Neuronal stem cell (in vitro differentiated cells): ENCODE data around the gene KIF22.

Source experiments
- DNase-seq: peaks from one replicate; pipeline ENCODE4 v3.0.0-alpha.2; 2013; ENCODE audit warnings: low spot score
- H2AFZ ChIP-seq: one replicate; pipeline ENCODE4 v1.6.1; 2013; ENCODE audit warnings: mild to moderate bottlenecking, low read length, inconsistent platforms
- H2AK5ac ChIP-seq: 2 replicates; pipeline ENCODE4 v1.6.1; 2013; ENCODE audit warnings: low read depth, mild to moderate bottlenecking, inconsistent platforms, low read length, moderate library complexity, mixed read lengths
- H2BK120ac ChIP-seq: 2 replicates; pipeline ENCODE4 v1.6.1; 2013; ENCODE audit warnings: low read depth, mild to moderate bottlenecking, inconsistent platforms, low read length, moderate library complexity, mixed read lengths
- H2BK12ac ChIP-seq: one replicate; pipeline ENCODE4 v1.6.1; 2013; ENCODE audit warnings: low read length, inconsistent platforms
- H2BK15ac ChIP-seq: 2 replicates; pipeline ENCODE4 v1.6.1; 2013; ENCODE audit warnings: mild to moderate bottlenecking, low read length, inconsistent platforms, mixed read lengths
- H2BK5ac ChIP-seq: one replicate; pipeline ENCODE4 v1.6.1; 2013; ENCODE audit warnings: inconsistent platforms, mild to moderate bottlenecking, low read length, moderate library complexity
- H3K14ac ChIP-seq: one replicate; pipeline ENCODE4 v1.6.1; 2013; ENCODE audit warnings: low read length, inconsistent platforms
- H3K18ac ChIP-seq: 2 replicates; pipeline ENCODE4 v1.6.1; 2013; ENCODE audit warnings: low read length, inconsistent platforms
- H3K23ac ChIP-seq: 2 replicates; pipeline ENCODE4 v1.6.1; 2013; ENCODE audit warnings: low read depth, mild to moderate bottlenecking, mixed read lengths, low read length, inconsistent platforms; ENCODE audit not compliant: poor library complexity
- H3K27ac ChIP-seq: replicated peaks from 3 replicates; pipeline ENCODE4 v1.5.1; 2013; ENCODE audit warnings: low read length, inconsistent platforms
- H3K27me3 ChIP-seq, 3 experiments: 2 replicates each; pipeline ENCODE4 v1.6.1; 2013; ENCODE audit warnings: low read length in 3 of 3, mild to moderate bottlenecking in 2 of 3, inconsistent platforms in 1 of 3, low read depth in 1 of 3, mixed read lengths in 1 of 3, moderate library complexity in 1 of 3; ENCODE audit not compliant: control insufficient read depth in 3 of 3, insufficient read depth in 3 of 3
- H3K36me3 ChIP-seq, 2 donors: replicated peaks in 1 of 2; 2 replicates each; pipeline ENCODE4 v1.6.1; 2013; ENCODE audit warnings: low read length in 2 of 2; ENCODE audit not compliant: control insufficient read depth in 2 of 2, insufficient read depth in 2 of 2
- H3K4ac ChIP-seq: 2 replicates; pipeline ENCODE4 v1.6.1; 2013; ENCODE audit warnings: inconsistent platforms, mild to moderate bottlenecking, low read length, moderate library complexity
- H3K4me1 ChIP-seq, 2 donors: 1 replicate in 1 of 2; 2 replicates in 1 of 2; pipeline ENCODE4 v1.6.1; 2013; ENCODE audit warnings: low read length in 2 of 2, low read depth in 1 of 2; ENCODE audit not compliant: control insufficient read depth in 2 of 2, insufficient read depth in 1 of 2
- H3K4me2 ChIP-seq: one replicate; pipeline ENCODE4 v1.6.1; 2013; ENCODE audit warnings: mild to moderate bottlenecking, low read length, inconsistent platforms; ENCODE audit not compliant: insufficient read depth, poor library complexity, severe bottlenecking
- H3K4me3 ChIP-seq, 2 donors: 2 replicates each; pipeline ENCODE4 v1.5.1; 2013; ENCODE audit warnings: low read length in 2 of 2, mild to moderate bottlenecking in 2 of 2, inconsistent platforms in 1 of 2, moderate library complexity in 1 of 2
- H3K79me1 ChIP-seq: one replicate; pipeline ENCODE4 v1.6.1; 2013; ENCODE audit warnings: low read depth, mild to moderate bottlenecking, inconsistent platforms, low read length, moderate library complexity
- H3K9ac ChIP-seq: one replicate; pipeline ENCODE4 v1.6.1; 2013; ENCODE audit warnings: mild to moderate bottlenecking, low read depth, low read length, inconsistent platforms; ENCODE audit not compliant: poor library complexity
- H3K9me3 ChIP-seq, 2 donors: replicated peaks in 1 of 2; 2 replicates each; pipeline versions ENCODE3 to v1.6.1; 2013; ENCODE audit warnings: low read length in 2 of 2, mild to moderate bottlenecking in 2 of 2, inconsistent platforms in 1 of 2, low read depth in 1 of 2, mixed read lengths in 1 of 2, moderate library complexity in 1 of 2; ENCODE audit not compliant: control insufficient read depth in 2 of 2, insufficient read depth in 1 of 2
- H4K8ac ChIP-seq: one replicate; pipeline ENCODE4 v1.6.1; 2013; ENCODE audit warnings: low read depth, mild to moderate bottlenecking, inconsistent platforms, low read length, moderate library complexity
- H4K91ac ChIP-seq: one replicate; pipeline ENCODE4 v1.6.1; 2013; ENCODE audit warnings: low read length, low read depth, mild to moderate bottlenecking, inconsistent platforms; ENCODE audit not compliant: poor library complexity
- WGBS, 2 donors: extraction: QIAGEN DNeasy Blood & Tissue Kit; methylation state at CpG; one replicate each; pipeline ENCODE4 v1.1.7; 2013; ENCODE audit warnings: missing lambda C conversion rate in 2 of 2, mixed read lengths in 1 of 2; ENCODE audit not compliant: insufficient read length in 2 of 2, insufficient replicate concordance in 1 of 2; ENCODE audit errors: extremely low coverage in 2 of 2; 5-methylcytosine and 5-hydroxymethylcytosine counted together

Gene KIF22

DNA sequence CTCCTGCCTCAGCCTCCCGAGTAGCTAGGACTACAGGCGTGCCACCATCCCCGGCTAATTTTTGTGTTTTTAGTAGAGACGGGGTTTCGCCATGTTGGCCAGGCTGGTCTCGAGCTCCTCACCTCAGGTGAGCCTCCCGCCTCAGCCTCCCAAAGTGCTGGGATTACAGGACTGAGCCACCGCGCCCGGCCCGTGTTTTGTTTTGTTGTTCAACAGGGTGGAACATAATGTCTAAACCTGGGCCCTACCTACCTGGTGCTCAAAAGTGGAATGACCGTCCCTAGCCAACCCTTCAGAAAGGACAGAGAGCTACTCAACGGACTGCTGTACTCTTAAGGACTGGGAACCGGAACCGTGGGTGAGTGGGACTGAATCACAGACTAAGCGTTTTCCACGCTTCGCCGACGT is 772 bp upstream of the KIF22 start:
- peak overlapping the region; percentile 77 for H3K4ac ChIP-seq
- H2BK120ac ChIP-seq: peak overlapping the region; percentile 2
- H3K18ac ChIP-seq: peak overlapping the region; percentile 97
- peak overlapping the region; percentile 60 for H4K91ac ChIP-seq
- H3K79me1 ChIP-seq: peaks cover 4% of the 10 kb centered on the region
- H3K14ac ChIP-seq: peak overlapping the region; percentile 40
- H3K27ac ChIP-seq: peak overlapping the region; percentile 91
- H2BK12ac ChIP-seq: peak overlapping the region; percentile 63
- peak overlapping the region; percentile 75 to 77 for H3K4me3 ChIP-seq
- no CpG with 5 or more reads among the region's 20 CpGs for WGBS, 2 donors
- DNase-seq: no peak
- peak overlapping the region; percentile 93 for H3K4me2 ChIP-seq
- H3K9ac ChIP-seq: peak overlapping the region; percentile 95
- peak overlapping the region; percentile 26 for H2BK5ac ChIP-seq
- no peaks in the 10 kb centered on the region for H3K27me3 ChIP-seq
- peak overlapping the region; percentile 77 for H2AK5ac ChIP-seq
- peak overlapping the region; percentile 97 for H4K8ac ChIP-seq
- H3K23ac ChIP-seq: peak overlapping the region; percentile 92
- H3K4me1 ChIP-seq: peaks cover 10 to 11% of the 10 kb centered on the region in 2 donors
- H2BK15ac ChIP-seq: no peak overlapping the region
- no peaks in the 10 kb centered on the region for H3K9me3 ChIP-seq
- H2AFZ ChIP-seq: peak overlapping the region; percentile 93
- H3K36me3 ChIP-seq: peaks cover 7 to 32% of the 10 kb centered on the region in 2 donors

DNA sequence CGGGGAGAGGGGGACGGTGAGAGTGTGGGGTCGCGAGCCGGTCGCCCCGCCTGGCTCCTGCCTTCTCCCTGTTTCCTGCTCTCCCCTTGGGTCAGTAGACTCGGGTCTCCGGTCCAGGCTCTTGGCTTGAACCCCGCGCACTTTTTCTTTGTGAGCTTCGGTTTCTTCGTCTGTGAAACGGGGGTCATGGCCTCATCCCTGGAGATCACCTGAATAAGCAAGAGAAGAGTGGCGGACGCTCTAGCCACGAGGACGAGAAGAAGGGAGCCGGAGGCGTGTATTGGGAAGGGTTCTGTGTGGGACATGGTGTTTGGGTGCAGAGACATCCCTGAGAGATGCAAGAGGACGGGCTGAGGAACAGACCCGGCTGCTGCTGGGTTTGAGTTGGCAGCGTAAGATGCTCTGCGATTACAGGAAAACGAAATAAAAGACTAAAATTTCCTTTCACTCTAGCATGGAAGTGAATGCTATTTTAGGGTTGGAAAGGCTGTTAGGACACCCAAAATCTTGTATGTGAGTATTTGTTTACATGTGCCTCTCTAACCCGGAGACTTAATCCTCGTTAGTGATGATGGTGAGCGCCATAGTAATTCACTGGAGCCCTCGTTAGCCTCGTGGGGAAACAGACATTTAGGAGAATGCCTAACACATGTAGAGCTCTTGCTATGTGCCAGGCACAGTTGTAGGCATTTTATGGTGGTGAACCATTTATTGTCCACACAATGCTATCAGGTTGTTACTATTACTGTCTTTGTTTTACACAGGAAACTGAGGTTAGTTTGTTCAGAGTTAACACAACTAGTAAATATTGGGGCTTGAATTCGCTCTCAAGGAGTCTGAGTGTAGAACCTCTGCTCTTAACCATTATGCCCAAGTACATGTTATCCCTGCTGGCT is 646 bp downstream of the KIF22 start:
- H3K4me2 ChIP-seq: peak overlapping the region; percentile 65
- peak overlapping the region; percentile 92 for H3K23ac ChIP-seq
- H3K27me3 ChIP-seq: no peaks in the 10 kb centered on the region
- H2BK12ac ChIP-seq: peak overlapping the region; percentile 81
- H3K18ac ChIP-seq: peak overlapping the region; percentile 95
- H4K8ac ChIP-seq: no peak overlapping the region
- peak overlapping the region; percentile 69 for H3K27ac ChIP-seq
- peak overlapping the region; percentile 75 to 85 for H3K4me3 ChIP-seq
- no peak for DNase-seq
- H2BK120ac ChIP-seq: peak overlapping the region; percentile 87
- H3K4ac ChIP-seq: no peak overlapping the region
- peak overlapping the region; percentile 98 for H2BK5ac ChIP-seq
- WGBS, 2 donors: no CpG with 5 or more reads among the region's 31 CpGs
- H3K4me1 ChIP-seq: peaks cover 7 to 11% of the 10 kb centered on the region in 2 donors
- H3K79me1 ChIP-seq: peaks cover 4% of the 10 kb centered on the region
- peak overlapping the region; percentile 99 for H3K9ac ChIP-seq
- H2BK15ac ChIP-seq: peak overlapping the region; percentile 59
- H3K14ac ChIP-seq: peak overlapping the region; percentile 87
- no peak overlapping the region for H4K91ac ChIP-seq
- H2AK5ac ChIP-seq: peak overlapping the region; percentile 93
- peaks cover 7 to 46% of the 10 kb centered on the region in 2 donors for H3K36me3 ChIP-seq
- H3K9me3 ChIP-seq: no peaks in the 10 kb centered on the region
- H2AFZ ChIP-seq: peak overlapping the region; percentile 90

DNA sequence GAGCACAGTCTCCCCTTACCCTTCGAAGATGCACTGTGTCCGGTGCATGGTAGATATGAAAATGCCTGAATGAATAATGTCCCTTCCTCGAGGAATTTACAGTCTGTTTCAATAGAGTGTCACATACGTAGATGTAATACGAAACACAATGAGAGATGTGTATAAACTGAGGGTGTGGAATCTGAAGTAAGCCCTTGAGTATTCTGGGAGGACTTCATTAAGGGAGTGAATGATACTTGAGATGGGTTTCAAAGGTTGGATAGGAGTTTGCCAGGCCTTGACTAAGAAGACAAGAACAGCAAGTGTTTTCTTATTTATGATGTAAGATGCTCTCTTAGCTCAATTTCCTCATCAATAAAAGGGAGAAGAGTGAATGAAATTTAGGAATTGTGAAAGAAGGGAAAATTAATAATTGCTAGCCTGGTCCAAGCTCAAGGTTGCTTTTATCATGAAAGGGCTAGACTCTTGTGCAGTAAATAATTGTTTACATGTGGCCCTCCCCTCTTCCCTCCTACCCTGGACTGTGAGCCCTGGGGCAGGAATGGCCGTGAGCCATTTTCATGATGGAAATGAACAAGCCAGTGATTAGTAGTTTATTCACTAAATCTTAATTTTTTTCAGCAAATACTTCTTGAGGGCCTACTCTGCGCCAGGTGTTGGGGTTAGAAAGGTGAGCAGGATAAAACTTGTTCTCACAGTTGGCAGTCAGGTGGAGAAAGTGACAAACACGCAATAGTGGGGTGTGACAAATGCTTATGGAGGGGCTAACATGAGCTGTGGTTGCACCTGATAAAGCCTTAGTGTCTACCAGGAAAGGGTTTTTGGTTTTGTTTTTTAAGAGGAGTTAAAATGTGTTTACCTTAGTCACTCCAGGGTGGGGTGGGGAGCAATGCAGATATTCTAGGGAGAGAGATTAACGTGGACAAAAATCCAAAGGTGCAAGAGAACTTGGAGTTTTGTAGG is 1.6 kb downstream of the KIF22 start:
- Histone ChIP-seq H3K36me3 (peaks cover 13 to 56% of the 10 kb centered on the region in 2 donors), H2AK5ac (no peak overlapping the region), H2BK120ac (no peak overlapping the region), H3K27me3 (no peaks in the 10 kb centered on the region), H3K4me2 (peak overlapping the region; percentile 65), H3K9ac (peak overlapping the region; percentile 75), H3K27ac (no peak overlapping the region), H3K9me3 (no peaks in the 10 kb centered on the region), H2BK12ac (no peak overlapping the region), H3K4me1 (peaks cover 7 to 11% of the 10 kb centered on the region in 2 donors), H3K23ac (no peak overlapping the region), H3K14ac (no peak overlapping the region), H2BK15ac (no peak overlapping the region), H2BK5ac (no peak overlapping the region), H3K4ac (no peak overlapping the region), H3K79me1 (peaks cover 9% of the 10 kb centered on the region), H3K4me3 (peak overlapping the region; percentile 75 to 85), H4K91ac (no peak overlapping the region), H4K8ac (no peak overlapping the region), H2AFZ (no peak overlapping the region), H3K18ac (no peak overlapping the region)
- WGBS, 2 donors: no CpG with 5 or more reads among the region's 9 CpGs
- no peak for DNase-seq
